Epithelial cell of proximal tubule (primary cell): Measurements from ENCODE around the gene DCP2. TPM values are rescaled to one million over a fixed set of nuclear protein-coding genes. Genes with fewer than 3 reads are reported as not detected.

Experiments used
- DNase-seq: peaks from one replicate; pipeline ENCODE4 v3.0.0-alpha.2; 2011; ENCODE audit warnings: low read depth
- H3K4me3 ChIP-seq: 2 replicates; pipeline ENCODE4 v1.5.1; 2011; ENCODE audit warnings: low read depth, mild to moderate bottlenecking, low read length
- CTCF ChIP-seq: conservative IDR thresholded peaks from 2 replicates; pipeline ENCODE4 v1.5.1; 2012; ENCODE audit warnings: low read depth, mild to moderate bottlenecking, low read length
- total RNA-seq: library from RNA; depleted of rRNA; stranded (reverse); fragments of >200 nt; gene quantifications from 2 replicates; pipeline ENCODE4 v1.2.3, GENCODE V29; 2015

The DCP2 gene
- total RNA-seq, 1 donor from 2014 or later, result 28.9 TPM

DNA sequence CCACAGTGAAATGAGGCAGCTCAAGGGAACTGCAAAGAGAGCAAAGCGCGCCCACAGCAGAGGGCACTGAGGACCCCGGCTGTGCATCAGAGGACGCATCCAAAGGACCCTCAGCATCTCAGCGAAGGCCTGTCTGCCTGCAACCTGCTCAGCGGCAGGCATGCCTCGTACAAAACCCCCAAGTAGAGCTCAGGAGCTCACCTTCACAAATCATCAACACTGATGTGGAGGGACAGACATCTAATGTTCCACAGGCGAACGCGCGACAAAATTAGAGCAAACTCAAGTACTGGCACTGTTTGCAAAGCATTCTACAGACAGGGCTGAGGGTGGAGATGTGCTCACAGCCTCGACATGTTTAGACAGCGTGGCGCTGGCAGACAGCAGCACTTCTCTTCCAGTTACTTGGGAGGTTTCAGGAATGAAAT, 81.0 kb downstream of the DCP2 start:
- TF ChIP-seq CTCF, result no peak
- DNase-seq, result no peak
- H3K4me3 ChIP-seq, result no peak overlapping the region

DNA sequence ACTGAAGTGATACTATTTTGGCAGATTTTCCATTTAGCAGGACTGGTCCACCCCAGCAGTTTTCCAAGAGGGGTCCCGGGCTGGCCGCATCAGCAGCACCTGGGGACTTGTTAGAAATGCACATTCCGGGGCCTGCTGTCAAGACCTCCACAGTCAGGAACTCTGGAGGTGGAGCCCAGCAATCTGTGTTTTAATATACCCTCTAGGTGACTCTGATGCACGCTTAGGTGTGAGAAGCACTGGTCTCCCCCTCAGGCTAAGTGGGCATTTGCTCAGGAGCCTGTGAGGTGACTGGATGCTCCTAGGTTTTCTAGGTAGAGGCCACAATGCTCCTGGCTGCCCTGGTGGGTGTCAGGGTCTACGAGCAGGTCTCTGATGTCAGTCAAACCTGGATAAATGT, 81.7 kb downstream of the DCP2 start:
- TF ChIP-seq CTCF, result no peak
- no peak for DNase-seq
- H3K4me3 ChIP-seq, result no peak overlapping the region

DNA sequence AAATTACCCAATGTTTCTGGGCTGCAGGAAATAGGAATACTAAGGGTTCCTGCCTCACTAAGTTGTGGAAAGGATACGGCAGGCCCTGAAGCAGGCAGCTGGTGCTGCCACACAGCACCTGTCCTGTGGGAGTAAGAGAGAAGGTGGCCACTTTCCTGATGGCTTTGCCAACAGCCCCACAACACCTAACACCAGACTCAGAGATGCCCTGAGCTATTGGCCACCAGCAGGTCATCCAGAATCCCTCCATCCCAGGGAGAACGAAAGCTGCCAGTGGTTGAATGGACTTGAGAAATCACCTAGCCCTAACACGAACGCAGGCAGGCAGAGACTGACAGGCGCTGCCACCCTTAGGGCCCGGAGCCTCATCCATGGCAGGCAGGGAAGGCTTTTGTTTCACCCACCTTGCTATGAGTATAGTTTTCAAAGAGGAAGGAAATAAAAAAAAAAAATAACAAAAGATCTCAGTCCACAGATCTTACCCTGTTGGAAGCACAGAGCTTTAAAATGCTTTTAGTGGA, 82.2 kb downstream of the DCP2 start:
- DNase-seq, result no peak
- no peak for TF ChIP-seq CTCF
- H3K4me3 ChIP-seq, result no peak overlapping the region

DNA sequence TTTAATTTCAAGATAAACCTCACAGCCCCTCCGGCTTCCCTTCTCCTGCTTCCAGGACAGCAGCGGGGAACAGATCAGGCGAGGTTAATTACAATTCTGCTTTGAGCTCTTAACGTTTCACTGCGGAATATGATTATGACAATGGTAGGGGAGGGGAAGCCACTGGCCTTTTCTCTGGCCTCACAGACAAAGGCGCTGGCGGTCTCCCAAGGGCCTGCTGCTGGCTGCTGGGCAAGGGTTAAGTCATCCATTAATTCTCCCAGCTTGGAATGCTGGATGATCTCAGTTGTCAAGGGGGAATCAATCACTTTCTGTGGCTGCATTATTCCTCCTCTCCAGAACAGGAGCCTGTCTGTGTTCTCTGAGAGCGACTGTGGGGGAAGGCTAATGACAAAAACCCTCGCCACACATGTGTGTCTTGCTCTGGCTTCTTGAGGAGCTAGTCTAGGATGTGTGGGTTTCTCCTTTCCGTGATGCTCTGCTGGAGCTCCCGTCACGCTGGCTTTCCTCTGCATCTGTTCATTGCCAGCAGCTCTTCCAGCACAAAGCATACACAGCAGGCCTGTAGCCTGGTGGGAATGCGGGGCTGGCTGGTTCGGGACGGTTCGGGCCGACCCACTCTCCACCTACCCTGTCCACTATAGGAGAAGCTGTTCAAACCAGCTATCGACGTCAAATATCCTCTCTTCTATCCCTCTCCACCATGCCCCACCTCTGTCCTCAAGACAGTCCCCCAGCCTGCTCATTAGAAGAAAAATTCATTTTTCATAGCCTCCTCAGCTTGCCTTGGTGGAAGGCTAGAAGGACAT, 82.8 kb downstream of the DCP2 start:
- no peak overlapping the region for H3K4me3 ChIP-seq
- no peak for DNase-seq
- no peak for TF ChIP-seq CTCF

DNA sequence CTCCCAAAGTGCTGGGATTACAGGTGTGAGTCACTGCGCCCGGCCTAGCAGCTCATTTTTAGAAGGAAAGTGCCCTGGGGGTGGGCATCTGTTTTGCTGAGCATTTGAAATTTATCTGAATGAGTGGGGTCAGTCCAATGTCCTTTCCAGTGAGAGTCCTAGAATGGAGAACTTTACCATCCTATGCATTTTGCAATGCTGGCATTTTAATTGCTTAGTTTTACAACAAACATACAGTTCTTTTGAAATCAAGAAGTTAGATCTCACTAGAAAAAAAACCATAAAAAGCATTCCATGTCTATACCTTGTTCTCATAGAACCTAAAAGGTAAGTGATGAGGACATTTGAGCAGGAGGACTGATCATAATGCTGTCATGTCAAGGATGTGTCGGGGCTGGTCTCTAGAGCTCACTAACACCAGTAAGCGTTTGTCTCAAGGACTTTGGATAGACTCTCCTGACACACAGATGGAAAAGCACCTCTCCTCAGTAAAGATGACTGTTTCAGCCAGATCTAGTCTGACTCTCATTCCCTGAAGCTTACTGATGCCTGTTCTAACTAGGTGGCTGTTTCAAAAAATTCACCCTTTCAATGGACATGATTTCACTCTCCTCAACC, 83.9 kb downstream of the DCP2 start:
- H3K4me3 ChIP-seq, result no peak overlapping the region
- no peak for TF ChIP-seq CTCF
- DNase-seq, result no peak

DNA sequence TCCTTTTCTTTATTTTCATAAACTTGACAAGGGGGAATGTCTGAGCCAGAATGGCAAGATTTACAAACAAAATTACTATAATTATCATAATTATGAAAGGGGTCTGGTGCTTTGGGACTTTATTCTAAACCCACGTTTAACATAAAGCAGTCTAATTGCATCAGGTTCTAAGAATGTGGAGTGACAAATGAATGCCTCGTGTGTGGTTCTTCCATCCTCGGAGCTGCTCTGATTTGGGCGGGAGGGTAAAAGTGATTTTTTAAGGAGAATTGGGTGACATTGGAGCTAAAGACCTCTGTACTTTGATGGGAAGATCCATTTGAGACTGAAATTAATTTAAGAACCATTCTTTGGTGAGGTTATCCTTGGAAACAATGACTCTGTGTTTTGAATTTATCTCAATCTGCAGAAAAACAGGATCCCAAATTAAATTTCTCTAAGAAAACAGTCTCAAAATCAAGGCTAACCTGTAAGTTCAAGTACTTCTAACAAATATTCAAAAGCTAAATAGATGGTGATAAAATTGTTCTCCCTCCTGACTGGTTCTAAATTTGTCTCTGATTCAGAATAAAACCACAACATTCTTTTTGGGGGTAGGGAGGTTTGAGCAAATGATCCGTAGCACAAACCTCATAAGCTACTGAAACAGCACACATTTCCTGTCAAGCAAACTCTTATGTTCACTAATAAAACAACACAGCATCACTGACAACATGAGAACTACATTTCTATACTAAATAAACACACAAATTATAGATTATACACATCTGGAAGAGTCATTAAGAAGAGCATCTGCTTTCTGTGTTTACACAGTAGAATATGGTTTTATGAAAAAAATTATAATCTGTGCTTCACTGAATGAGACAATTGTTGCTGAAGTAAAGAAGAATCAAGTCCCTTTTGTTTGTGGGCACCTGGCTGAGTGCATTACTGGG, 85.5 kb downstream of the DCP2 start:
- H3K4me3 ChIP-seq, result no peak overlapping the region
- no peak for TF ChIP-seq CTCF
- no peak for DNase-seq
